T47D (cell line): ENCODE data around the gene CLDN4.
A peak's percentile ranks its signal among the peaks of the same experiment; 100 is the strongest.

Source experiments
- DNase-seq, 2 experiments: peaks; one replicate each; pipeline versions ENCODE4 v3.0.0 to v3.0.0-alpha.2; 2011 to 2012; ENCODE audit warnings: low read depth in 1 of 2, low spot score in 1 of 2
- JUND ChIP-seq: IDR thresholded peaks from 2 replicates; pipeline ENCODE4 v1.6.1; 2012; ENCODE audit warnings: low read depth
- in situ Hi-C: cut with HindIII; loops from 2 replicates; pipeline ENCODE4 v1.10.0; 2016; ENCODE audit warnings: low sequenced_read_pairs, low pct_unique_long_range_greater_than_20kb

CLDN4 gene

DNA sequence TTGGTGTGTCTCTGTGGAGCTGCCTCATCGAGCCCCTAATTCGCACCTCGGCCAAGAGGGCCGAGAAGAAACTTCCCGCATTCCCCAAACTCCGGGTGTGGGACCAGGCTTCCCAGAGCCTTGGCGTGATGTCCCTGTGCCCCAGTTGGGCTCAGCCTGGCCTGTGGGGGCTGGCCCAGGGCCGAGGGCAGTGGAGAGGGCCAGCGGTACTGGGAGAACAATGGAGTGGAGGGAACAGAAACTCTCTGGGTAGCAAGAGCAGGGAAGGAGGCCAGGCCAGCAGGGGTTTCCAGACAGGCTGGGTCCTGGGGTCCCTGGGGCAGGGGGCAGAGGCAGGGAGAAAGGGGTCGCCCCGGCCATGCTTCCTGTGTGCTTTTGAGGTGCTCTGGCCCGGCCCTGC is 46.2 kb downstream of the CLDN4 start:
- in situ Hi-C loops, result no loop called here

DNA sequence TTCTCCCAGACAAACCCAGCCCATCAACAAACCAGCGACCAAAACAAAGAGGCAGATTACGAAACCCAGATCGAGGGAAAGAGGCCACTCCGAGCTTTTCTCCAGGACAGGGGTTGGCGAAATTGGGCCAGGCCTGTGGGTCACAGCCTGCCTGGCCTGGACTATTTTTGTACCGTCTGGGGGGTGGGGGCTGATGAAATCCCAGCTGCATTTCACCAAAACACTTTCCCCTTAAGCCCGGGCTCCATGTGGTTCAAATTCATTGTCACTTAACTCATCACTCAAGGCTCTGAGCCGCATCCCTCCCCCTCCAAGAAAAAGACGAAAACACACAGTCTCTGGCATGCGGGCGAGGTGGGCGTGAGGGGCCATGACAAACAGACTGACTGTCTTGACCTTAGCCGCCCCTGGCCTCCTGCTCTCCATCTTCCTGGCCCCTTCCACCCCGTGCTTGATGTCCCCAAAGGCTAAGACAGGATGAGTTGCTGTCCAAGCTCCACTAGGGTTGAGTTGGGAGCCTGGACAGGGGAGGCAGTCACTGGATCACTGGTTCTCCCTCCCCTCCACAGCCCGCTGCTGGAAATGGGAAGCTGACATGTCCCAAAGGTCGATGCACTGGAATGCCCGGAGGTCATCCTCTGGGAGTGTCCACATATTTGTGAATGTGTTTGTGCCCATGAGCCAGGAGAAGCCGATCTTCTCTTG is 49.3 kb downstream of the CLDN4 start:
- peak in 1 of 2 experiments; percentile 35 for DNase-seq
- no peak for TF ChIP-seq JUND
- in situ Hi-C loops, result no loop called here

More for the DNA sequence above, 46.2 kb downstream of the CLDN4 start:
- no peak for TF ChIP-seq JUND
- DNase-seq, result no peak

DNA sequence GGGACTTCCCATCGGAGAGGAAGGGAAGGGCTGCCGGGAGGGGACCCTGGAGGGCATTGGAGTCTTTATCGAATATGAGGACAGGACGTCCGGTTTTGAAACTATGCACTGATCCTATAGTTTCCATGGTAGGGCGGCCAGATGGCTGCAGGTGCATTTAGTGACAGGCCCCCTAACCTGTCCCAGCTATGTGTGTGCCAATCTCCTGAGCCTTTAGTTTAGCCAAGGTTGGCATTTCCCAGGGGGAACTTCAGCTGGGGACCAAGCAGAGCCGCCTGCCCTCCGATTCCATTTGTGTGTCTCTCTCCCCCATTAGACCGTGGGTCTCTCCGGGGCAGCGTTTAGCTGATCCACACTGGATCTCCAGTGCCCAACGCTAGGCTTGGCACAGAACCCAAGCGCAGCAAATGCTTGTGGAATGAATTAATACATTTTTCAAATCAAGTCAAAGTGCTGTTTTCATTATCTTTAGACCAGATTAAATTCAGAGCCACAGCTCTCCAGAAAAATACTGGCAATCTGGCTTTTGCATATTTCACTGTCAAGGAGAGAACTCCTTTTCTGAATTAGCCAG is 50.0 kb downstream of the CLDN4 start:
- no peak for DNase-seq
- in situ Hi-C loops, result no loop called here
- TF ChIP-seq JUND, result no peak

DNA sequence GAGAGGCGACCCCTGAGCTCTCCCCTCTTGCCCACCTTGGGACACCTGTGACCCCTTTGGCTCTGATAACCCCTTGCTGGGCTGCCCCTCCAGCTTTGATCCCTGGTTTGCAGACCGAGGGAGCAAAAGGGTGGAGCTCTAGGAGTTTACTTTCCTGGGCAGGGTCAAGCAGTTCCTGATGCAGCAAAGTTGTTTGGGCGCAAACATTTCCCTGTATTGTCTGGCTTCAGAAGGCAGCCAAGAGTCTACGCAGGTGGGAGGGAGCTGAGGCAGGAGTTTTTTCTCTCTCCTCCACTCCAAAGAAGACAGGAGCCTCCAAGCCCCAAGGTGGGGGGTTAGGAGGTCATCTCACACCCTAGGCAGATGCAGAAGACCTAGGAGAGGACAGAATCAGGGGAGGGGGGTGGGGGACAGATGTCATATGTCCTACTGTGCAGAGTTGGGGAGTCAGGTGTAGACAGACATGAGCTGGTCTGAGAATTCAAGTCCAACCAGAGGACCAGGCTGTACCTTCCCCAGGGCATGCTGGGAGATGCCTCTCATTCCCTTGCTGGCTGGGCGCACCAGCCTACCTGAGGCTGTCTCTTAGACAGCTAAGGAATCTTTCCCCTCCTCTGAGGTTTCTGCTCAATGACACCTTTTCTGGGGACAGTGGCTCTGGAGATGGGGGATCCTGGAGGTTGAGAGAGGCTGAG is 50.7 kb downstream of the CLDN4 start:
- DNase-seq, result peak in 1 of 2 experiments; percentile 52
- TF ChIP-seq JUND, result no peak
- in situ Hi-C loops, result no loop called here

DNA sequence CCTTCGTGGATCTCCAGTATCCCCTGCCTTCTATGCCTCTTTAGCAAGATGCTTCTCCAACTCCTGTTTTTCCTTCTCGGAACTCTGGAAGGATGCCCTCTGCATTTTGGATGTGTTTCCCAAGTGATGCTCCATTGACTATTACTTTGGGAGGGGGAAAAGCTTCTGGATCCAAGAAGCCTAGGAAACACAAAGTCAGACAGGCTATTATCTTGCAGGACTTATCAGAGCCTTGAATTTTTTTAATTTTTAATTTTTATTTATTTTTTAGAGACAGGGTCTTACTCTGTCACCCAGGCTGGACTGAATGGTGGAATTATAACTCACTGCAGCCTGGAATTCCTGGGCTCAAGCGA is 51.2 kb downstream of the CLDN4 start:
- in situ Hi-C loops, result no loop called here
- TF ChIP-seq JUND, result no peak
- no peak for DNase-seq
